Uterus (tissue), 4 donors: ENCODE results near the gene SCYL1. TPM values are rescaled to one million over a fixed set of nuclear protein-coding genes. Genes with fewer than 3 reads are reported as not detected.
"Not testable (repeated sequence)": the region's sequence is repeated elsewhere in the genome, so short reads cannot be mapped to it uniquely, and the experiment has no call there.

Source experiments
- DNase-seq, 2 donors: peaks; one replicate each; pipeline ENCODE4 v3.0.0-alpha.2; 2019 to 2020
- H3K27ac ChIP-seq, 2 donors: fragments of 200-600 bp; sonication (generic); 1 replicate in 1 of 2; 2 replicates in 1 of 2; pipeline ENCODE4 v1.5.1; 2016 to 2018
- H3K27me3 ChIP-seq, 2 donors: fragments of 200-600 bp; sonication (generic); one replicate each; pipeline ENCODE4 v1.5.1; 2018 to 2019; ENCODE audit warnings: control low read depth in 1 of 2
- H3K36me3 ChIP-seq, 2 donors: fragments of 200-600 bp; sonication (generic); one replicate each; pipeline ENCODE4 v1.5.1; 2019; ENCODE audit warnings: control low read depth in 1 of 2
- H3K4me1 ChIP-seq, 2 donors: fragments of 200-600 bp; sonication (generic); one replicate each; pipeline ENCODE4 v1.5.1; 2018 to 2019; ENCODE audit warnings: control low read depth in 1 of 2
- H3K4me3 ChIP-seq, 2 donors: fragments of 200-600 bp; sonication (generic); 1 replicate in 1 of 2; 2 replicates in 1 of 2; pipeline ENCODE4 v1.5.1; 2018 to 2019; ENCODE audit warnings: mild to moderate bottlenecking in 1 of 2
- H3K9me3 ChIP-seq, 2 donors: fragments of 200-600 bp; sonication (generic); one replicate each; pipeline ENCODE4 v1.5.1; 2019; ENCODE audit warnings: control low read depth in 1 of 2
- POLR2A ChIP-seq, 2 donors: fragments of 450-650 bp; IDR thresholded peaks; one replicate each; pipeline ENCODE4 v1.6.1; 2016; ENCODE audit warnings: antibody characterized with exemption in 2 of 2, mild to moderate bottlenecking in 1 of 2, moderate library complexity in 1 of 2
- intact Hi-C: fragments of 100-400 bp; cut with DNase I; formaldehyde crosslinking; loops from one replicate; pipeline ENCODE4 v1.15.1; 2023; ENCODE audit warnings: low total_unique reads
- total RNA-seq, 4 donors: library from RNA; depleted of rRNA in 3 of 4; stranded (reverse); fragments of >200 nt in 3 of 4; gene quantifications; one replicate each; pipeline versions ENCODE4 v1.1.0 to v1.2.4, GENCODE V29; 2014 to 2023
- TF ChIP-seq, protein P1 (sequence below), 4 experiments: fragments of 200-600 bp in 2 of 4; fragments of 450-650 bp in 2 of 4; sonication (generic) in 2 of 4; IDR thresholded peaks; one replicate each; pipeline ENCODE4 v1.5.1; 2016 to 2019; ENCODE audit warnings: antibody characterized with exemption in 4 of 4, mild to moderate bottlenecking in 2 of 4, moderate library complexity in 1 of 4
- donor health status: DM: yes; HTN: yes; CAD: no.

SCYL1 gene
- total RNA-seq, 4 donors from 2014 or later = 28.8 to 101 (median 70.1) TPM

DNA sequence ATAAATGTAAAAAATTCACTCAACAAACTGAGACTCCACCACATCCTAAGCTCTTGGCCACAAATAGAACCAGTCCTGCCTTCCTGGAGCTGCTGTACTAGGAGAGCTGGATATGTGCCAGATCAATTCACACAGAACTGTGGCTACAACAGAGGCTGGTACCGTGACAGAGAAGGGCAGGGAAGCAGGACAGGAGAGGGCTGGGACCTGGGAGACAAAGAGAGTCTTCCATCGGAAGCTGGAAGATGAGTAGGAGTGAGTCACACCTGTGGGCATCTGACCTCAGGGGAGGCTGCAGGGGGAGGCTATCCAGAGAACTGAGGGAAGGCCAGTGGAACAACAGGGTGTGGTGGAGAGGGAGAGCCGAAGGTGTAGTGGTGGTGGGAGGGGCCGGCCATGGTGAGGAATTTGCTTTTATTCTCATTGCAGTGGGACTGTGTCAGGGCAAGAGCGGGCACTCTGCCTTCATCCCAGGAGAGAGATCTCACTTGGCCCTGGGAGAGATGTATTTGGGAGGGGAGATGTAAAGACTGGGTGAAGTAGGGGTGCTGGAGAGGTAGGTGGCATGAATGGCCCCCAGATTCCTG, 35.2 kb downstream of the SCYL1 start:
- DNase-seq = peak in 1 of 2 donors; percentile 56
- Histone ChIP-seq H3K27me3 (no peaks in the 10 kb centered on the region), H3K4me1 (peaks cover 4 to 15% of the 10 kb centered on the region in 2 donors), H3K9me3 (no peaks in the 10 kb centered on the region), H3K36me3 (no peaks in the 10 kb centered on the region), H3K4me3 (no peak overlapping the region), H3K27ac (peak overlapping the region; percentile 99 to 100)
- intact Hi-C loops = no loop called here
- TF ChIP-seq, protein P1, sequence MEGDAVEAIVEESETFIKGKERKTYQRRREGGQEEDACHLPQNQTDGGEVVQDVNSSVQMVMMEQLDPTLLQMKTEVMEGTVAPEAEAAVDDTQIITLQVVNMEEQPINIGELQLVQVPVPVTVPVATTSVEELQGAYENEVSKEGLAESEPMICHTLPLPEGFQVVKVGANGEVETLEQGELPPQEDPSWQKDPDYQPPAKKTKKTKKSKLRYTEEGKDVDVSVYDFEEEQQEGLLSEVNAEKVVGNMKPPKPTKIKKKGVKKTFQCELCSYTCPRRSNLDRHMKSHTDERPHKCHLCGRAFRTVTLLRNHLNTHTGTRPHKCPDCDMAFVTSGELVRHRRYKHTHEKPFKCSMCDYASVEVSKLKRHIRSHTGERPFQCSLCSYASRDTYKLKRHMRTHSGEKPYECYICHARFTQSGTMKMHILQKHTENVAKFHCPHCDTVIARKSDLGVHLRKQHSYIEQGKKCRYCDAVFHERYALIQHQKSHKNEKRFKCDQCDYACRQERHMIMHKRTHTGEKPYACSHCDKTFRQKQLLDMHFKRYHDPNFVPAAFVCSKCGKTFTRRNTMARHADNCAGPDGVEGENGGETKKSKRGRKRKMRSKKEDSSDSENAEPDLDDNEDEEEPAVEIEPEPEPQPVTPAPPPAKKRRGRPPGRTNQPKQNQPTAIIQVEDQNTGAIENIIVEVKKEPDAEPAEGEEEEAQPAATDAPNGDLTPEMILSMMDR (IDR thresholded peaks at IDR 0.05) = no peak
- TF ChIP-seq POLR2A (IDR thresholded peaks at IDR 0.05) = no peak

DNA sequence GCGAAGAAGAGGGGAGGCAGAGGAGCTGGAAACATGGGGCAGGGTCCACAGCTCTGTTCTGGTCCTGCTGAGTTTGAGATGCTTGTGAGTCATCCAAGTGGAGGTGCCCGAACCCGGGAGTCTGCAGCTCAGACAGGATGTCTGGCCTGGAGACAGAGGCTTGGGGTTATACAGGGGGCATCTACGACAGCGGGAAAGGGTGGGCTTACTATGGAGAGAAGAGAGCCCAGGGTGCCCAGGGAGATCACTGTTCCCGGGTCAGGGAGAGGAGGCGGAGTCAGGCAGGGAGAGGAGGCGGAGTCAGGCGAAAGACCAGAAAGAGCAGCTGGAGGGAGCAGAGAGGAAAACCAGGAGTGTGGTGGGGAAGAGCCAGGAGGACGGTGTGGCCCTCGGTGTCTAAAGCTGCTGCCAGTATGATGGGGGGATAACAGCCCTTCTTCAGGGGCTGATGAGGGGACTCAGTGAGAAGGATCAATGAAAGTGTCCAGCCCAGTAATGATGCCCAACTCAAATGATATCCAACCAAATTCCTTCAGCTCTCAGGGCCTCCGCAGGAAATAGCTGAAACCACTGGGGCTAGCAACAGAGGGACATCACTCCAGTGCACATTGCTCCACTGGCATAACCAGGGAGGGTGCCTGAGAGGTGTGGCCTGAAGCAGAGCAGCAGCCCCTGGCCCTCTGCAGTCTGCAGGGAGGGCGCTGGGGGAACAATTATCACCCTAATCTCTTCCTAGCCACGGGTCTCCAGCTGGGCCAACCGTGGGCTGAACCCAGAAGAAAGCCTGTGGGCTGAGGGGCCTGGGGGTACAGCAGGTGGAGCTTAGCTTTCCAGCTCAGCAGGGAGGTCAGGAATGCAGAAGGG, 35.9 kb downstream of the SCYL1 start:
- Histone ChIP-seq H3K36me3 (no peaks in the 10 kb centered on the region), H3K4me3 (no peak overlapping the region), H3K27me3 (no peaks in the 10 kb centered on the region), H3K9me3 (no peaks in the 10 kb centered on the region), H3K27ac (peak overlapping the region; percentile 99 to 100), H3K4me1 (peaks cover 4 to 7% of the 10 kb centered on the region in 2 donors)
- intact Hi-C loops = no loop called here
- DNase-seq = peak; percentile 79 to 82
- no peak for TF ChIP-seq POLR2A (IDR thresholded peaks at IDR 0.05)
- TF ChIP-seq, protein P1 (IDR thresholded peaks at IDR 0.05) = no peak

DNA sequence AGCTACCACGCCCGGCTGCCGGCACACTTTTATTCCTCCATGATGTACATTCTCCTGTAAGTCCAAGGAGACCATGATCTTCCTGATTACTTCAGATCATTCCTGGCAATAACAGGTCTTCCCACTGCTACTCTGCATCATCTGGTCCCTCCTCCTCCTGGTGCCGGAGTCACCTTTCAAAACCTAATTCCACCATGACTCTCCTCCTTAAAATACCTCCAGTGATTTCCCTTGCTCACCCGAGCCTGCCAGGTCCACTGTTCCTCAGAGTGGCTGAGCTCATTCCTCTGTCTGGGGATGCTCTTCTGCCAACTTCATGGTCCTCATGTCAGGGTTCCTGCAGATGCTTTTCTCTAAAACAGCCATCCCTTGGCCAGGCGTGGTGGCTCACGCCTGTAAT, 37.1 kb downstream of the SCYL1 start:
- no peaks in the 10 kb centered on the region for H3K27me3 ChIP-seq
- no peak overlapping the region for H3K4me3 ChIP-seq
- TF ChIP-seq POLR2A (IDR thresholded peaks at IDR 0.05) = no peak
- TF ChIP-seq, protein P1 (IDR thresholded peaks at IDR 0.05) = no peak
- no peaks in the 10 kb centered on the region for H3K9me3 ChIP-seq
- H3K36me3 ChIP-seq = no peaks in the 10 kb centered on the region
- H3K4me1 ChIP-seq = peaks cover 4 to 7% of the 10 kb centered on the region in 2 donors
- intact Hi-C loops = no loop called here
- DNase-seq = no peak
- no peak overlapping the region for H3K27ac ChIP-seq

DNA sequence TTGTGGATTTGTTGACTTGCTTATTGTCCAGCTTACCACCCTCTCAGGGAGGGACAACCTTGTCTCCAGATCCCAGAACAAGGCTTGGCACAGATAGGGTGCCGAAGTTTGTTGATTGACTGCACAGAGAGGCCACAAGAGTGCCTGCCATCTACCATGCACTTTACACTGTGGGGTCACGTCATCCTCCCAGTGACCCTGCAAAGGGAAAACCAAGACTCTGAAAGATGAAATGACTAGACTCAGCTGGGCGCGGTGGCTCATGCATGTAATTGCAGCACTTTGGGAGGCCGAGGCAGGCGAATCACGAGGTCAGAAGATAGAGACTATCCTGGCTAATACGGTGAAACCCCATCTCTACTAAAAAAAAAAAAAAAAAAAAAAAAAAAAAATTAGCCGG, 37.9 kb downstream of the SCYL1 start:
- Histone ChIP-seq H3K4me1 (peaks cover 4 to 7% of the 10 kb centered on the region in 2 donors), H3K9me3 (no peaks in the 10 kb centered on the region), H3K36me3 (no peaks in the 10 kb centered on the region), H3K27me3 (no peaks in the 10 kb centered on the region), H3K27ac (no peak overlapping the region), H3K4me3 (no peak overlapping the region)
- intact Hi-C loops = no loop called here
- TF ChIP-seq, protein P1 (IDR thresholded peaks at IDR 0.05) = no peak
- TF ChIP-seq POLR2A (IDR thresholded peaks at IDR 0.05) = no peak
- no peak for DNase-seq

DNA sequence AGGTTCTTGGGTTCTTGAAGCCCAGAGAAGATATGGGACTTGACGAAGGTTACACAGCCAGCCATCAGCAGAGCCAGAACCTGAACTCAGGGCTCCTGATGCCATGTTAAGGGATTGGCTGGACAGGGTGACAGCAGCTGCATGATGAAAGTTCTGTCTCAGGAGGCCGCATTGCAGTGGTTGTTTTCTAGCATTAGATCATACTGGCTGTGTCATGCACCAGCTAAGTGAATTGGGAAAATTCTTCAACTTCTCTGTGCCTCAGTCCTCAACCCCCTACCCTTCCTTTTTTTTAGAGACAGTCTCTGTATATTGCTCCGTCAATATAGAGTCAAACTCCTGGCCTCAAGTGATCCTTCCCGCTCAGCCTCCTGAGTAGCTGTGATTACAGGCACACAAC, 38.7 kb downstream of the SCYL1 start:
- intact Hi-C loops = no loop called here
- H3K4me1 ChIP-seq = peaks cover 4 to 11% of the 10 kb centered on the region in 2 donors
- no peaks in the 10 kb centered on the region for H3K27me3 ChIP-seq
- H3K4me3 ChIP-seq = no peak overlapping the region
- TF ChIP-seq POLR2A (IDR thresholded peaks at IDR 0.05) = no peak
- TF ChIP-seq, protein P1 (IDR thresholded peaks at IDR 0.05) = no peak
- H3K9me3 ChIP-seq = no peaks in the 10 kb centered on the region
- DNase-seq = no peak
- peak overlapping the region in 1 of 2 donors; percentile 0 for H3K27ac ChIP-seq
- H3K36me3 ChIP-seq = no peaks in the 10 kb centered on the region

DNA sequence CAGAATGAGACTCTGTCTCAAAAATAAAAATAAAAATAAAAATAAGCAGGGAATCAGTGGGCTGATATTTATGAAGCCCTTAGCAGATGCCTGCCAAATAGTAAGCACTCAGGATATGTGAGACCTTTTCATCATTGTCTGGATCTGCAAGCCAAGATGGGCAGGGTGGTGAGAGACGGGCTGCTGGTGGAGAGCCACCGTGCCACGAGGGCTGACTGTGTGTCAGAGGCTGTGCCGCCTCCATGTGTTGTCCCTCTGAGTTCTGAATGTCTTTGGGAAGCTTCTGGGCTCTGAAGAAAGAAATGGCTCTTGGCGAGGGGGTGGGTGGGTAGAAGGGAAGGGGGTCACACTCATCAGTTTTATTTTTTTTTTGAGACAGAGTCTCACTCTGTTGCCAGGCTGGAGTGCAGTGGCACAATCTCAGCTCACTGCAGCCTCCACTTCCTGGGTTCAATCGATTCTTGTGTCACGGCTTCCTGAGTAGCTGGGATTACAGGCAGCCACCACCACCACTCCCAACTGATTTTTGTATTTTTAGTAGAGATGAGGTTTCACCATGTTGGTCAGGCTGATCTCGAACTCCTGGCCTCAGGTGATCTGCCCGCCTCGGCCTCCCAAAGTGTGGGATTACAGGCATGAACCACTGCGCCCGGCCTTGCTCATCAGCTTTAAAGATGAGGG, 40.1 kb downstream of the SCYL1 start:
- H3K36me3 ChIP-seq, H3K4me3 ChIP-seq, H3K9me3 ChIP-seq, DNase-seq, H3K27me3 ChIP-seq, intact Hi-C loops: not testable (repeated sequence)
- Histone ChIP-seq H3K4me1 (peaks cover 4 to 13% of the 10 kb centered on the region in 2 donors), H3K27ac (peak overlapping the region in 1 of 2 donors; percentile 11)
